ENCODE measurements around the gene GINS3.

Gene GINS3

GRCh38 chr16:58392215-58393137 lies at the start of gene GINS3:
TSS of gene GINS3 (plus strand) at chr16:58392471. CDS start at chr16:58392602, 131 bp downstream.
- peak; percentile 84 for DNase-seq (ENCODE audit: low spot score)

GRCh38 chr16:58343562-58343961 lies 48.7 kb upstream of the GINS3 start:
- DNase-seq (ENCODE audit: low spot score), result no peak

- no peak for DNase-seq (ENCODE audit: low spot score)
Observed at GRCh38 chr16:58345574-58346354, 46.5 kb upstream of the GINS3 start.

- DNase-seq (ENCODE audit: low spot score), result peak; percentile 27
Observed at GRCh38 chr16:58346831-58347371, 45.4 kb upstream of the GINS3 start.

GRCh38 chr16:58348986-58349385 lies 43.3 kb upstream of the GINS3 start:
- DNase-seq (ENCODE audit: low spot score), result peak; percentile 20

GRCh38 chr16:58352690-58353089 lies 39.6 kb upstream of the GINS3 start:
- DNase-seq (ENCODE audit: low spot score), result no peak

GRCh38 chr16:58360041-58360634 lies 32.1 kb upstream of the GINS3 start:
- DNase-seq (ENCODE audit: low spot score), result no peak

- DNase-seq (ENCODE audit: low spot score), result no peak
Observed at GRCh38 chr16:58361726-58362125, 30.5 kb upstream of the GINS3 start.

GRCh38 chr16:58363746-58364393 lies 28.4 kb upstream of the GINS3 start:
- DNase-seq (ENCODE audit: low spot score), result no peak

- DNase-seq (ENCODE audit: low spot score), result no peak
Observed at GRCh38 chr16:58365623-58366022, 26.6 kb upstream of the GINS3 start.

GRCh38 chr16:58366247-58367031 lies 25.8 kb upstream of the GINS3 start:
- no peak for DNase-seq (ENCODE audit: low spot score)

GRCh38 chr16:58367252-58367651 lies 25.0 kb upstream of the GINS3 start:
- no peak for DNase-seq (ENCODE audit: low spot score)

GRCh38 chr16:58371841-58372240 lies 20.4 kb upstream of the GINS3 start:
- no peak for DNase-seq (ENCODE audit: low spot score)

GRCh38 chr16:58375386-58375785 lies 16.9 kb upstream of the GINS3 start:
- no peak for DNase-seq (ENCODE audit: low spot score)

GRCh38 chr16:58377932-58378331 lies 14.3 kb upstream of the GINS3 start:
- no peak for DNase-seq (ENCODE audit: low spot score)

GRCh38 chr16:58378401-58378800 lies 13.9 kb upstream of the GINS3 start:
- no peak for DNase-seq (ENCODE audit: low spot score)

- DNase-seq (ENCODE audit: low spot score), result no peak
Observed at GRCh38 chr16:58379736-58380135, 12.5 kb upstream of the GINS3 start.

GRCh38 chr16:58381661-58382060 lies 10.6 kb upstream of the GINS3 start:
- no peak for DNase-seq (ENCODE audit: low spot score)

GRCh38 chr16:58384437-58385055 lies 7.7 kb upstream of the GINS3 start:
- no peak for DNase-seq (ENCODE audit: low spot score)

- no peak for DNase-seq (ENCODE audit: low spot score)
Observed at GRCh38 chr16:58385218-58385773, 7.0 kb upstream of the GINS3 start.

Data from pons (tissue), 1 donor.